Left lung (tissue), 10 donors: ENCODE results near the gene ARHGAP21. TPM values are rescaled to one million over a fixed set of nuclear protein-coding genes. Genes with fewer than 3 reads are reported as not detected.

Experiments used
- ATAC-seq: fragments of 200-7000 bp; cut with Tn5 transposase; one replicate; pipeline ENCODE4 v1.9.1; 2020; ENCODE audit warnings: moderate library complexity
- DNase-seq, 4 donors: peaks; one replicate each; pipeline ENCODE4 v3.0.0-alpha.2; 2013 to 2020
- H3K27ac ChIP-seq, 2 donors: fragments of 200-600 bp; sonication (generic) in 1 of 2; one replicate each; pipeline versions ENCODE4 v1.5.0 to v1.8.0; 2020 to 2021
- H3K27me3 ChIP-seq, 2 donors: fragments of 200-600 bp; sonication (generic) in 1 of 2; one replicate each; pipeline versions ENCODE4 v1.5.0 to v1.8.0; 2020 to 2021
- H3K36me3 ChIP-seq, 2 donors: fragments of 200-600 bp; sonication (generic) in 1 of 2; one replicate each; pipeline versions ENCODE4 v1.5.0 to v1.8.0; 2020 to 2021
- H3K4me1 ChIP-seq, 2 donors: fragments of 200-600 bp; one replicate each; pipeline ENCODE4 v1.8.0; 2021
- H3K4me3 ChIP-seq, 2 donors: fragments of 200-600 bp; sonication (generic) in 1 of 2; one replicate each; pipeline versions ENCODE4 v1.5.0 to v1.8.0; 2020 to 2021; ENCODE audit warnings: mild to moderate bottlenecking in 1 of 2
- H3K9me3 ChIP-seq, 2 donors: fragments of 200-600 bp; sonication (generic) in 1 of 2; one replicate each; pipeline versions ENCODE4 v1.5.0 to v1.8.0; 2020 to 2021
- CTCF ChIP-seq, 2 donors: fragments of 200-600 bp; sonication (generic) in 1 of 2; IDR thresholded peaks; one replicate each; pipeline versions ENCODE4 v1.5.0 to v1.8.0; 2021; ENCODE audit warnings: antibody characterized with exemption in 2 of 2
- intact Hi-C, 2 donors: fragments of 100-400 bp; cut with DNase I; formaldehyde crosslinking; loops; one replicate each; pipeline versions ENCODE4 v1.11.2 to v1.14.2; 2022
- polyA plus RNA-seq, 6 donors: library from polyadenylated mRNA; unstranded; fragments of 120-200 nt; gene quantifications; one replicate each; pipeline ENCODE4 v1.2.1, GENCODE V29; 2013; ENCODE audit not compliant: insufficient read length in 6 of 6
- total RNA-seq, 2 donors: library from RNA; stranded (reverse); fragmentation: NEBNext Ultra II Directional; extraction: Animal tissue kit (Norgen Biotek cat#: 25700); gene quantifications; one replicate each; pipeline ENCODE4 v1.2.1, GENCODE V29; 2021
- donor health status: DM: no; HTN: yes; CAD: no.
- donor health status: DM: no; HTN: no; CAD: no.

The ARHGAP21 gene
- total and polyA plus RNA-seq, 8 donors = 74.3 to 155 (median 126) TPM

- H3K27me3 ChIP-seq = peaks cover 0 to 13% of the 10 kb centered on the region in 2 donors
- H3K27ac ChIP-seq = no peak overlapping the region
- DNase-seq (no peak), ATAC-seq (no peak)
- peaks cover 0 to 8% of the 10 kb centered on the region in 2 donors for H3K36me3 ChIP-seq
- no peaks in the 10 kb centered on the region for H3K9me3 ChIP-seq
- intact Hi-C loops = loop anchor here in 1 of 2 donors (10.0 kb wide), 1 partner anchor 75 kb away; no protein-coding TSS in a partner anchor
- TF ChIP-seq CTCF (IDR thresholded peaks at IDR 0.05) = no peak
- peaks cover 11 to 53% of the 10 kb centered on the region in 2 donors for H3K4me1 ChIP-seq
- H3K4me3 ChIP-seq = peak overlapping the region; percentile 76 to 79
Measured at GRCh38 chr10:24720096-24720495, 3.6 kb downstream of the ARHGAP21 start.

GRCh38 chr10:24718031-24718855 lies 5.4 kb downstream of the ARHGAP21 start:
- H3K27me3 ChIP-seq = peaks cover 0 to 13% of the 10 kb centered on the region in 2 donors
- H3K9me3 ChIP-seq = no peaks in the 10 kb centered on the region
- DNase-seq = no peak
- H3K4me1 ChIP-seq = peaks cover 11 to 66% of the 10 kb centered on the region in 2 donors
- intact Hi-C loops = no loop called here
- H3K36me3 ChIP-seq = peaks cover 0 to 8% of the 10 kb centered on the region in 2 donors
- H3K4me3 ChIP-seq = no peak overlapping the region
- no peak for TF ChIP-seq CTCF (IDR thresholded peaks at IDR 0.05)
- no peak overlapping the region for H3K27ac ChIP-seq
- no peak for ATAC-seq

- TF ChIP-seq CTCF (IDR thresholded peaks at IDR 0.05) = no peak
- H3K4me1 ChIP-seq = peaks cover 11 to 61% of the 10 kb centered on the region in 2 donors
- intact Hi-C loops = no loop called here
- H3K27ac ChIP-seq = no peak overlapping the region
- H3K27me3 ChIP-seq = no peaks in the 10 kb centered on the region
- H3K9me3 ChIP-seq = no peaks in the 10 kb centered on the region
- DNase-seq (peak in 1 of 4 donors; percentile 13), ATAC-seq (peak; percentile 35)
- peaks cover 0 to 3% of the 10 kb centered on the region in 2 donors for H3K36me3 ChIP-seq
- H3K4me3 ChIP-seq = no peak overlapping the region
Measured at GRCh38 chr10:24716295-24716694, 7.4 kb downstream of the ARHGAP21 start.

GRCh38 chr10:24715246-24715769 lies 8.4 kb downstream of the ARHGAP21 start:
- H3K4me3 ChIP-seq = no peak overlapping the region
- TF ChIP-seq CTCF (IDR thresholded peaks at IDR 0.05) = no peak
- H3K36me3 ChIP-seq = no peaks in the 10 kb centered on the region
- ATAC-seq (no peak), DNase-seq (no peak)
- H3K27me3 ChIP-seq = no peaks in the 10 kb centered on the region
- H3K27ac ChIP-seq = no peak overlapping the region
- H3K9me3 ChIP-seq = no peaks in the 10 kb centered on the region
- intact Hi-C loops = no loop called here
- H3K4me1 ChIP-seq = peaks cover 11 to 51% of the 10 kb centered on the region in 2 donors

GRCh38 chr10:24713086-24713485 lies 10.6 kb downstream of the ARHGAP21 start:
- DNase-seq (no peak), ATAC-seq (peak; percentile 35)
- TF ChIP-seq CTCF (IDR thresholded peaks at IDR 0.05) = no peak
- H3K27ac ChIP-seq = no peak overlapping the region
- intact Hi-C loops = no loop called here
- no peaks in the 10 kb centered on the region for H3K27me3 ChIP-seq
- H3K4me1 ChIP-seq = peaks cover under 1 to 29% of the 10 kb centered on the region in 2 donors
- H3K36me3 ChIP-seq = no peaks in the 10 kb centered on the region
- H3K4me3 ChIP-seq = no peak overlapping the region
- H3K9me3 ChIP-seq = no peaks in the 10 kb centered on the region
